Embryonic facial prominence (tissue), 1 donor: ENCODE results near the gene DGKI.

Experiments used
- DNase-seq: peaks from one replicate; pipeline ENCODE4 v3.0.0-alpha.2; 2016; ENCODE audit errors: extremely low spot score

The DGKI gene

GRCh38 chr7:137871170-137871915 is 24.6 kb upstream of the DGKI start:
- no peak for DNase-seq

- DNase-seq, result no peak
Observed at GRCh38 chr7:137870684-137871083, 23.9 kb upstream of the DGKI start.

- no peak for DNase-seq
Observed at GRCh38 chr7:137870078-137870477, 23.3 kb upstream of the DGKI start.

GRCh38 chr7:137869260-137869659 is 22.5 kb upstream of the DGKI start:
- DNase-seq, result no peak

- DNase-seq, result no peak
Observed at GRCh38 chr7:137867289-137867688, 20.5 kb upstream of the DGKI start.

GRCh38 chr7:137865764-137866163 is 19.0 kb upstream of the DGKI start:
- DNase-seq, result no peak

- no peak for DNase-seq
Observed at GRCh38 chr7:137862964-137863363, 16.2 kb upstream of the DGKI start.

- no peak for DNase-seq
Observed at GRCh38 chr7:137862358-137862757, 15.6 kb upstream of the DGKI start.

- DNase-seq, result no peak
Observed at GRCh38 chr7:137860542-137860941, 13.8 kb upstream of the DGKI start.

- DNase-seq, result no peak
Observed at GRCh38 chr7:137853053-137853452, 6.3 kb upstream of the DGKI start.

GRCh38 chr7:137852108-137852507 is 5.3 kb upstream of the DGKI start:
- DNase-seq, result no peak

GRCh38 chr7:137850972-137851945 is 4.5 kb upstream of the DGKI start:
- DNase-seq, result no peak

GRCh38 chr7:137850571-137850970 is 3.8 kb upstream of the DGKI start:
- no peak for DNase-seq

GRCh38 chr7:137848095-137848494 is 1.3 kb upstream of the DGKI start:
- DNase-seq, result no peak

GRCh38 chr7:137847568-137848050 is 835 bp upstream of the DGKI start:
- no peak for DNase-seq

- DNase-seq, result no peak
Observed at GRCh38 chr7:137846549-137846826, 286 bp downstream of the DGKI start.

GRCh38 chr7:137844677-137845425 is 1.9 kb downstream of the DGKI start:
- DNase-seq, result no peak

GRCh38 chr7:137839903-137840779 is 6.6 kb downstream of the DGKI start:
- DNase-seq, result no peak

GRCh38 chr7:137838706-137839315 is 8.0 kb downstream of the DGKI start:
- no peak for DNase-seq

GRCh38 chr7:137836541-137836940 is 10.2 kb downstream of the DGKI start:
- DNase-seq, result no peak

- no peak for DNase-seq
Observed at GRCh38 chr7:137836113-137836509, 10.7 kb downstream of the DGKI start.
